GM18861 (cell line): ENCODE measurements around the gene GALNT18.

Experiments used
- ATAC-seq: cut with Tn5 transposase; IDR thresholded peaks from one replicate; pipeline ENCODE4 v1.9.1; 2021; ENCODE audit not compliant: unreplicated experiment

GALNT18 gene

DNA sequence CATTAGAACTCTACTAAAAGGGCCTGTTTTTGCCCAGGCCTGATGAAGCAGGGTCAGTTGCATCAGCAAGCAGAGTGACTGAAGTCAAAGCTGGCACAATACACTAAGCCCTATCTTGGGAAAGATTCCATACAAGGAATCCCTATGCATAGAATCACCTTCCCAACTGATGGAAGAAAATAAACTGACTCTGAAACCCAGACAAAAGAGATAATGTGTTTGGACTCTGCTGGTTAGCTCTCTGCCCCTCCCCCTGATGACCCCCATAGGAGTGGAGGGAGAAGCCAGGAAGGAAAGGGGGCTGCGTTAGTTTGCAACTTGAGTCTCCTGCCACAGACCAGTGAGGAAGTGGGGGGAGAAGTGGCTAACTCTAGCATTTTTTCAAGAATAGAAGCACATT, 32.9 kb downstream of the GALNT18 start:
- no peak for ATAC-seq

DNA sequence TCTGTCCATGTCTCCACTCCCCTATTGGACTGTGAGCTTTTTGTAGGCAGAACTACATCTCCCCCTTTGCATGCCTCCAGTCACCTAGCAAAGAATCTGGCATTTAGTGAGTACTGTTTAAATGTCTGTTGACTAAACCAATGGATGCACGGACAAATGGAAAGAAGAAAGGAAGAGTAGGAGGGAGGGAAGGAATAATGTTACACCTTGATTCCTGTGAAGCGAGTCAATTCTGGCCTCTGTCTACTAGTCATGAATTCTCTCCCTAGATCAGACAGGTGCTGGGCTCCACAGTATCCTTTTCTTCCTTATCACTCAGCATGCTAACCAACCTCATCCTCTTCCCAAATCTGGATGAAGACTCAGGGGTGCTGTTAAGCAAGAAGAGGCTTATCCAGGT, 33.6 kb downstream of the GALNT18 start:
- ATAC-seq = no peak

GRCh38 chr11:11587122-11587521, 34.7 kb downstream of the GALNT18 start:
- no peak for ATAC-seq

GRCh38 chr11:11586465-11586864, 35.3 kb downstream of the GALNT18 start:
- no peak for ATAC-seq

GRCh38 chr11:11584937-11585336, 36.9 kb downstream of the GALNT18 start:
- ATAC-seq = no peak

GRCh38 chr11:11584530-11584810, 37.3 kb downstream of the GALNT18 start:
- no peak for ATAC-seq

- ATAC-seq = no peak
Measured at GRCh38 chr11:11583801-11584529, 37.8 kb downstream of the GALNT18 start.

DNA sequence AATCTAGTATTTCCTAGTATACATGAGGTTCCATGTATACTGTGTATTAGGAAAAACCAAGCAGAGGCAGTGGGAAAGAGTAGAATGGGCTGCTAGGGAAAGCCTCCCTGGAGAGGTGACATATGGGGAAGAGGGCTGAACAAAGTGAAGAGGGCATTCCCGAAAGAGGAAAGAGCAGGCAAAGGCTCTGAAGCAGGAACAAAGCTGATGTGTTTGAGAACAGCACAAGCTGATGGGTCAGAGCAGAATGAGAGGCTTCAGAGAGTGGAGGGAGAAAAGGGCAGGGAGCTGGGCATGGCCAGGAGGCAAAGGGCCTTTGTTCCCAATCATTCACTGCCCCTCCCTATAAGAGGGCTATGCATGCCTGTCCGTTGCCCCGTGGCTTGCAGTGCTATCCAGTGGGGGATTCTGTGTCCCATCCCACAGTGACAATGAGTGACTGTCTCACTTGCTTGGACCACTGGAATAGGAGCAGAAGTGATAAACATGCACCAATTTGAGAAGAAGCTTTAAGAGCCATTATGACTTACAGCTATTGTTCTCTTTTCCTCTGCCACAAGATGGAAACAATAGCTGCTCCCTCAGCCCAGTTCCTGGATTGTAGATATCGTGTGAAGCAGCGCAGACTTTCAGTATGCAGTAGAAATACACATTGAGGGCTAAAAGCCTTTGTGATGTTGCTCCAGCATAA, 39.6 kb downstream of the GALNT18 start:
- ATAC-seq = no peak

DNA sequence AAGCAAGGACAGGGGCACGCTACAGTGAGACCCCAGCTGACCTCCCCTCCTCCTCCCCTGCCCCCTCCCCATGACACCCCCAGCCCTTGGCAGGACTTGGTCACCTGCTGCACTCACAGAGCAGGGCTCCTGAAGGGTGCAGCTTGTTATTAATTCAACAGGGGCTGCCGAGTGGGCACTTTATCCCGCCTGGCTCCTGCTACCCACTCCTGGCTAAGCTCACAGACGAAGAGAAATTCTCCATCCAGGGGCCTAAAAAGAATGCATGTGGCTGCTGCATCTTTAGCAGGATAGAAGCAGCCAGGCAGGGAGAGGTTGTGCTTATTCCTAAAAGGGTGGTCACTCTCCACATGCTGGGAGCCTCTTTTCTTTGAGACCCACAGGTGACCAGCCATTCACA, 40.3 kb downstream of the GALNT18 start:
- ATAC-seq = no peak

DNA sequence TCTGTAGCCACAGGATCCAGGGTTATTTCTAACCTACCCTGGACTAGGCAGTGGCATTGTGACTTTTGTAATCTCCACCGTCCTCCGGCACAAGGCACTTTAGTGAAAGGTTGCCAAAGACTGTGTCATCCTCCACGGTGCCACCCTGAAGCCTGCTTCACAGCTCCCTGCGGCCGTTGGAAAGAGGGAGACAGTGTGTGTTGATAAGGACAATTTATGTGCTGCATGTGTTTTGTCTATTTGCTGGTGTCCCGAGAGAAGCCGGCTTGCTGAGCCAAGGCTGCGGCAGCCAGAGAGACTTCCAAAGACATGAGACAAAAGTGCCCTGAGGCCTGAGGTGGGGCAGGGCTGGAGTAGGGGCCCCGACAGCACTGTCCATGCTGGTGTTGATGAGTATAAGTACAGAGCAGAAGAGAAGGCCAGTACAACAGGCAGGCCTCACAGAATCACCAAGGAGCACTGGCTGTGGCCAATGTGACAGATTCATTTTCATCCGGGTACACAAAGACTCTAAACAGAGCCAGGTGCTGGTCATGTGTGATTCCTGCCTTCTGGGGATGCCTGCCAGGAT, 40.9 kb downstream of the GALNT18 start:
- no peak for ATAC-seq

- ATAC-seq = no peak
Measured at GRCh38 chr11:11580012-11580411, 41.8 kb downstream of the GALNT18 start.

DNA sequence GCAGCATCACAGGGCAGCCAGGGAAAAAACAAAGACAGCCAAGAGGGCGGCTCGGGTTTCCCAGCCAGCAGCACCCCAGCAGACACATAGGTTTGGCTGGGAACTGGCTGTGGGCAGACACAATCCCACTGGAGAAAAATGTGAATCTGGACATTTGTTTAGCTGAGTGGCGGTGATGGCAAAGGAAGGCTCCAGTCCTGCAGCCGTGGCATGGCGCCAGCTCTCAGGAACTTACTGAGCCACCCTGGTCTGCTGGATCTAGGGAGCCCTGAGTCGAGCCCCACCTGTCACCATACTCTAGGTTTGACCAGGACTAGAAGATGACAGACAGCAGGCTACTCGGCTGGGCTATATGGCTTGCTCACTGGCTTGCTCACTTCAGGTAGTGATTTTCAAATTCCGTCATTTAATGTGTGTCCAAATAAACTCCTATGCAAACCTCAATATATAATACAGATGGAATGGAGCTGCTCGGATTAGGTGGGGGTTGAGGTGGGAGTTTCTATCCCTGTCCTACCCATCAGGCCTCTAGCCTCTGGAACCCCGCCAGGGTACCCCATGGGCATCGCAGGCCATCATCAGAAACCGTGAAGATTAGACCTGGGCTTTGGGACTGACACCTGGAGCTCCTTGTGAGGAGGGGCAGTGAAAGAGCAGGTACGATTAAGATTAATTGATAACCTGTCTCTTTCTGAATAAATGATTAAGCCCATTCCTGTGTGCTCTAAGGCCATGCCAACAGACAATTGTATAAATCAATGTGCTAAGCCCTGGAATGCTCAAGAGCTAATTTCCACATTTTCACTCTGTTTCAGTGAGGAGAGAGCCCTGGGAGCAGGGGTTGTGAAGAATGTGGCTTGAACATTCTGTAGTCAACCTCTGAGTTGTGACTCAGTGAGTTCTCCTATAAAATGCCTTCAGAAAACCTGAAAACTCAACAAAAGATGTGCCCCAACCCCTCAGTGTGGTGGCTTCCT, 42.5 kb downstream of the GALNT18 start:
- ATAC-seq = no peak

- ATAC-seq = no peak
Measured at GRCh38 chr11:11577932-11578911, 43.6 kb downstream of the GALNT18 start.

- no peak for ATAC-seq
Measured at GRCh38 chr11:11577251-11577855, 44.5 kb downstream of the GALNT18 start.

DNA sequence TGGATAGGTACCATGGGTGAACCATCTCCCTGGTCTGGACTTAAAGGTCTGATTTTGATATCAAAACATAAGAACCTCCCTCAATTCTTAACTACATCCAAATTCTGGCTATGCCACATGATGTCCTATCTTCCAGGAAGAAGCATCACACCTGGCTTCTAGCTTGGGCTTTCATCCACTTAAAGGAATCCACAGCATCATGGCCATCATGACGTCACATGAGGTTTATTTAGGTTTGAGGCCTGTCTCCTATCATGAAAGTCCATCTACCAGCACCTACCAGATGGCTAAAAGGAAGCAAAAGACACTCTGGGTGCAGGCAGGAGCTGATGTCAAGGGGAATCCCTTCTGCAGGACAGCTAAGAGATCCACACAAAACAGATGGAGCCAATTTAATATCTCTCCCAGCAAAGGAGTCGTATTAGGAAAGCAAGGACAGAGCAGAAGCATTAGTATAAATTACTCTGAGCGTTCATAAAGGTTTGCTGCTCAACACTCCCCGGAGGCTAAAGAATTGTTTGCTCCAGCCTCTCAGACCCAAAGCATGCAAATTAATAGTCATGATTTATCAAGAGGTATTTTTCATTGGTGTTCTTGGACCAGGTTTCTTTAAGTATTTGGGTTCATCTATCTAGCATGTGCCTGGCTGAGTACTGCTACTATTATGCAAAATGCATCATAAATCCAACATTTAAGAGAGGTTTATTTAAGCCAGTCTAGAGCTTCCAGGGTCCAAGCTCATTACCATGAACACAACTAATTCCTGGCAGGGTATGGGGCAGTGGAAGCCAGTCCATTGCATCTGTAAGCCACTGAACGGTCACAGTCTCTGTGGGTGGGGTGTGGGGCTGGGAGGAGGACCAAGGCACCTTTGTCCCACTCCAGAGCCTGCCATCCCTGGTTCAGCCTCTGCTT, 47.2 kb downstream of the GALNT18 start:
- ATAC-seq = no peak

- ATAC-seq = no peak
Measured at GRCh38 chr11:11572386-11572785, 49.4 kb downstream of the GALNT18 start.

- no peak for ATAC-seq
Measured at GRCh38 chr11:11571893-11572292, 49.9 kb downstream of the GALNT18 start.

GRCh38 chr11:11570823-11571222, 51.0 kb downstream of the GALNT18 start:
- ATAC-seq = no peak
